ENCODE measurements around the gene ADAMTS15. TPM values are rescaled to one million over a fixed set of nuclear protein-coding genes. Genes with fewer than 3 reads are reported as not detected.

ADAMTS15 gene
- total and polyA plus RNA-seq, 2 of the 4 experiments (the other 2 are of a cell fraction) = 3.0 to 5.0 TPM

GRCh38 chr11:130403271-130403804, 45.1 kb upstream of the ADAMTS15 start:
- H4K5ac ChIP-seq (ENCODE audit: low read depth, low read length) = peak overlapping the region; percentile 63
- 2% methylated on average over 7 of the region's 11 CpGs; no CpG with 5 or more reads in 1 of the 2 experiments for WGBS, 2 experiments (ENCODE audit: extremely low coverage in 2 of 2, insufficient read length in 1 of 2)
- H3K9me3 ChIP-seq (ENCODE audit: control insufficient read depth, insufficient read depth, low read length) = no peaks in the 10 kb centered on the region
- no peaks in the 10 kb centered on the region for H3K79me1 ChIP-seq (ENCODE audit: low read depth in 1 of 2, low read length in 2 of 2)
- peaks cover 33% of the 10 kb centered on the region for H3K9me1 ChIP-seq (ENCODE audit: insufficient read depth, low read length)
- peak overlapping the region; percentile 71 for H3K4me2 ChIP-seq (ENCODE audit: low read depth, low read length)
- H4K91ac ChIP-seq (ENCODE audit: insufficient read depth, low read depth, low read length) = peak overlapping the region; percentile 94
- TF ChIP-seq CHD1 (IDR thresholded peaks at IDR 0.05; ENCODE audit: low read depth, low read length) = no peak
- peak; percentile 30; the same call in 1 of the 2 replicates for TF ChIP-seq CEBPB (IDR thresholded peaks at IDR 0.05; ENCODE audit: low read depth, low read length)
- peak; percentile 82 for TF ChIP-seq FOS (IDR thresholded peaks at IDR 0.05; ENCODE audit: low read depth, low read length)
- peak; percentile 66 for TF ChIP-seq MAFK (IDR thresholded peaks at IDR 0.05; ENCODE audit: low read depth, low read length)
- peak; percentile 26; the same call in 1 of the 2 replicates for TF ChIP-seq NFE2L2 (IDR thresholded peaks at IDR 0.05; ENCODE audit: low read depth, low read length)
- peak; percentile 44; the same call in 1 of the 2 replicates for TF ChIP-seq MAZ (IDR thresholded peaks at IDR 0.05; ENCODE audit: borderline replicate concordance, low read depth, low read length)
- TF ChIP-seq POLR2A (IDR thresholded peaks at IDR 0.05; ENCODE audit: low read depth, low read length) = no peak
- TF ChIP-seq SMC3 (IDR thresholded peaks at IDR 0.05; ENCODE audit: low read depth, low read length) = no peak; the same call in 1 of the 2 replicates
- TF ChIP-seq RCOR1 (IDR thresholded peaks at IDR 0.05; ENCODE audit: insufficient replicate concordance, low read length) = peak; percentile 80
- peak; percentile 64; the same call in 1 of the 2 replicates for TF ChIP-seq MXI1 (IDR thresholded peaks at IDR 0.05; ENCODE audit: borderline replicate concordance, low read depth, low read length)
- TF ChIP-seq BHLHE40 (IDR thresholded peaks at IDR 0.05; ENCODE audit: low read depth, low read length) = peak; percentile 54; the same call in 1 of the 2 replicates
- peak; percentile 97 for DNase-seq
- peak overlapping the region; percentile 99 for H2BK5ac ChIP-seq (ENCODE audit: low read depth, low read length, poor library complexity, severe bottlenecking)
- ChIA-PET CTCF (interaction anchor here (1.5 kb wide), 1 partner anchor 13 kb away, joined by 3 read pairs; no protein-coding TSS in a partner anchor), POLR2A (ENCODE audit: unreplicated experiment) (interaction anchor here (0.8 to 1.4 kb wide), 2 partner anchors 10 to 13 kb away, joined by 3 read pairs; no protein-coding TSS in a partner anchor)
- H3K56ac ChIP-seq (ENCODE audit: extremely low read depth, insufficient read depth, low read length) = peak overlapping the region; percentile 82
- H3K4me1 ChIP-seq (ENCODE audit: control insufficient read depth, insufficient read depth, low read length) = peaks cover 34% of the 10 kb centered on the region
- peak overlapping the region; percentile 56 to 72; a peak in 3 of 4 replicates for H4K8ac ChIP-seq (ENCODE audit: low read depth in 2 of 2, low read length in 2 of 2)
- peaks cover 5% of the 10 kb centered on the region; the same call in 1 of the 2 replicates for H4K20me1 ChIP-seq (ENCODE audit: insufficient read depth, low read length)
- peak overlapping the region; percentile 96 for H3K27ac ChIP-seq (ENCODE audit: insufficient read depth, low read length)
- H2AK5ac ChIP-seq (ENCODE audit: low read depth, low read length) = peak overlapping the region; percentile 95
- peak overlapping the region; percentile 75 for H3K14ac ChIP-seq (replicated peaks; ENCODE audit: low read depth, low read length)
- H2BK20ac ChIP-seq (ENCODE audit: low read depth, low read length) = peak overlapping the region; percentile 93
- H3K36me3 ChIP-seq (ENCODE audit: control insufficient read depth, insufficient read depth, low read length) = peaks cover 2% of the 10 kb centered on the region; the same call in 1 of the 2 replicates
- peak overlapping the region; percentile 85 for H3K4ac ChIP-seq (ENCODE audit: low read depth, low read length)
- dilution Hi-C loops (cut with HindIII; ENCODE audit: low sequenced_read_pairs, unreplicated experiment) (no loop called here), in situ Hi-C loops (cut with MboI; ENCODE audit: low sequenced_read_pairs) (loop anchor here (25.0 kb wide), 2 partner anchors 1484 to 1659 kb away; no protein-coding TSS in a partner anchor), intact Hi-C loops (cut with micrococcal nuclease) (loop anchor here (1.0 kb wide), 1 partner anchor 13 kb away; no protein-coding TSS in a partner anchor)
- H3K4me3 ChIP-seq (ENCODE audit: insufficient read depth, low read depth, low read length) = peak overlapping the region; percentile 4; the same call in 1 of the 2 replicates
- peak overlapping the region; percentile 79 for H3K23ac ChIP-seq (ENCODE audit: low read depth, low read length)
- peak overlapping the region; percentile 92 for H2AFZ ChIP-seq (replicated peaks; ENCODE audit: low read length, poor library complexity)
- H2BK15ac ChIP-seq (ENCODE audit: low read depth, low read length) = peak overlapping the region; percentile 88
- peak overlapping the region; percentile 80 for H3K18ac ChIP-seq (ENCODE audit: low read depth, low read length)
- H3K27me3 ChIP-seq (ENCODE audit: control insufficient read depth, insufficient read depth, low read length) = no peaks in the 10 kb centered on the region
- peak overlapping the region; percentile 51 for H3K9ac ChIP-seq (ENCODE audit: low read depth, low read length)
- H2BK120ac ChIP-seq (ENCODE audit: low read depth, low read length) = peak overlapping the region; percentile 96
- peak; percentile 89 for ATAC-seq (ENCODE audit: low read depth)
- H2AK9ac ChIP-seq (replicated peaks; ENCODE audit: low read depth, low read length, poor library complexity) = peak overlapping the region; percentile 84
- BruUV-seq (replicated peaks) = no TSS peak

All from IMR-90 (cell line).